T-helper 17 cell (primary cell): ENCODE results near the gene HNRNPLL. TPM values are rescaled to one million over a fixed set of nuclear protein-coding genes. Genes with fewer than 3 reads are reported as not detected.

Experiments
- ATAC-seq: fragments of 150-1000 bp; cut with Tn5 transposase; 2 replicates; pipeline ENCODE4 v1.10.0; 2021; ENCODE audit warnings: mild to moderate bottlenecking, moderate library complexity
- DNase-seq, 3 donors: peaks; one replicate each; pipeline versions ENCODE4 v3.0.0 to v3.0.0-alpha.2; 2020 to 2021
- H3K9me3 ChIP-seq: one replicate; pipeline ENCODE4 v1.7.0; 2013; ENCODE audit warnings: low read length, mild to moderate bottlenecking; ENCODE audit not compliant: control insufficient read depth, poor library complexity, severe bottlenecking
- H3K27ac Mint-ChIP-seq: one replicate; pipeline ENCODE4 v1.8.0; 2022; ENCODE audit warnings: mild to moderate bottlenecking, moderate library complexity, mixed read lengths
- H3K27me3 Mint-ChIP-seq: one replicate; pipeline ENCODE4 v1.8.0; 2022; ENCODE audit warnings: mixed read lengths
- H3K36me3 Mint-ChIP-seq: one replicate; pipeline ENCODE4 v1.8.0; 2022; ENCODE audit warnings: low read depth, mixed read lengths
- H3K4me1 Mint-ChIP-seq: one replicate; pipeline ENCODE4 v1.8.0; 2022; ENCODE audit warnings: mild to moderate bottlenecking, mixed read lengths
- H3K4me3 Mint-ChIP-seq: one replicate; pipeline ENCODE4 v1.8.0; 2022; ENCODE audit warnings: mild to moderate bottlenecking, moderate library complexity, mixed read lengths
- total RNA-seq, 4 donors: library from RNA in 2 of 4; stranded (reverse) in 2 of 4; gene quantifications; one replicate each; pipeline ENCODE4 v1.2.3 and lab custom pipeline; 2022 to 2026

The HNRNPLL gene
- total RNA-seq, 2 donors from 2014 or later: 81.5 to 91.5 TPM

- H3K27me3 Mint-ChIP-seq: peaks cover 9% of the 10 kb centered on the region
Observed at GRCh38 chr2:38535404-38535743, 67.4 kb downstream of the HNRNPLL start.

DNA sequence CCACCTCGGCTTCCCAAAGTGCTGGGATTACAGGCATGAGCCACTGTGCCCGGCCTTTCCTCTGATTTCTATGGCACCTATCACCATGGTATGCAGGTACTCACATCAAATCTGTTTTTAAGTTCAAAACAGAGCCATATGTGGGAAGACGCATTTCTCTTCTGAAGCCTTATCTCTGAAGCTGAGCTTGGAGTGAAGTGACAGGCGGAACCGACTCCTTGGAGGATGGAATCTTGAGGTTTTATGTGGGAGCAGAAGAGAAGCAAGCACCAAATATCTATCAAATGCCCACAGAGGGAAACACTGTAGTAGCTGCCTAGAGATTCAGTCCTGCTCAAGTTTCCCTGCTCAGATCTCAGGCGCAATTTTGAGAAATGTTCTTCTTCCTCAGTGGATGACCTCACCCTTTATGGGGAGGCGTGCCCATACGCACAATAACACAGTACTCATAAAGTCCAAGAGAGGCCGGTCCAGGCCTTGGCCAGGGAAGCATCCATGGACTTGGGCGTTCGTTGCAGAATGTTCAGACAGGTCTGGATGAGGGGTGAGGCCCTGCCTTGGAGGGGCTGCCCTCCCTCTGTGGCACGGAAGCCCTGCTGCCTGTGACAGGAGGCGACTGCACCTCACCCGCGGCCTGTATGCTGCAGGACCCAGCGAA is 67.9 kb downstream of the HNRNPLL start:
- H3K27ac Mint-ChIP-seq: peak overlapping the region; percentile 32

More at GRCh38 chr2:38535404-38535743, 67.4 kb downstream of the HNRNPLL start:
- DNase-seq (no peak), ATAC-seq (no peak)
- no peaks in the 10 kb centered on the region for H3K9me3 ChIP-seq
- Mint-ChIP-seq H3K4me3 (peak overlapping the region; percentile 71), H3K27ac (peak overlapping the region; percentile 32), H3K36me3 (no peaks in the 10 kb centered on the region), H3K4me1 (peaks cover 10% of the 10 kb centered on the region)

DNA sequence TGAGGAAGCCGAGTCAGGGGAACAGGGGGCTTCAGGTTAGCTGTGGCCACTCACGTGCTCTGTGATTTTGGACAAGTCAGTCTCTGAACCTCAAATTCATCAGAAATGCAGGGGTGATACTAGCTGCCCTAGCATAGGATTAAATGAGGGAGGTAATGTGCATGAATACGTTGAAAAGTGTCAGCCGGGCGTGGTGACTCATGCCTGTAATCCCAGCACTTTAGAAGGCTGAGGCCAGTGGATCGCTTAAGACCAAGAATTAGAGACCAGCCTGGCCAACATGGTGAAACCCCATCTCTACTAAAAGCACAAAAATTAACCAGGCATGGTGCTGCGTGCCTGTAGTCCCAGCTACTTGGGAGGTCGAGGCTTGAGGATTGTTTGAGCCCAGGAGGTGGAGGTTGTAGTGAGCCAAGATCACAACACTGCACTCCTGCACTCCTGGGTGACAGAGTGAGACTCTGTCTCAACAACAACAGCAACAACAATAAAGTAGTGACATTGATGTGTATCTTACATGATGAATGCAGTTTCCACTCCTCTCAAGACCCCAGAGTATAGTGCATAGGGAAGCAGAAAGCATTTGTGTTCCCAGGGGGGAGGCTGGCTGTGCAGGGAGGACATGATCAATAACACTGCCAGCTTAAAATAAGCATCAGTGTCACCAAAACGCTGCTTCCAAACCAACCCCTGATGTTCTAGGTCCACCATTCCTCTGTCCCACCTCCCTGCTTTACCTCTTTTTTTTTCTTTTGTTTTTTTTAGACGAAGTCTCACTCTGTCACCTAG is 68.8 kb downstream of the HNRNPLL start:
- DNase-seq (no peak), ATAC-seq (no peak)
- no peaks in the 10 kb centered on the region for H3K9me3 ChIP-seq
- H3K27ac Mint-ChIP-seq: no peak overlapping the region
- peaks cover 10% of the 10 kb centered on the region for H3K4me1 Mint-ChIP-seq
- H3K36me3 Mint-ChIP-seq: no peaks in the 10 kb centered on the region
- peaks cover 14% of the 10 kb centered on the region for H3K27me3 Mint-ChIP-seq
- no peak overlapping the region for H3K4me3 Mint-ChIP-seq

More for the DNA sequence above, 67.9 kb downstream of the HNRNPLL start:
- H3K9me3 ChIP-seq: no peaks in the 10 kb centered on the region
- Mint-ChIP-seq H3K4me1 (peaks cover 10% of the 10 kb centered on the region), H3K36me3 (no peaks in the 10 kb centered on the region), H3K27me3 (peaks cover 14% of the 10 kb centered on the region), H3K4me3 (no peak overlapping the region)
- DNase-seq (no peak), ATAC-seq (no peak)

- Mint-ChIP-seq H3K36me3 (no peaks in the 10 kb centered on the region), H3K27ac (no peak overlapping the region), H3K4me1 (peaks cover 12% of the 10 kb centered on the region), H3K4me3 (no peak overlapping the region), H3K27me3 (peaks cover 14% of the 10 kb centered on the region)
- no peaks in the 10 kb centered on the region for H3K9me3 ChIP-seq
- DNase-seq (no peak), ATAC-seq (peak; percentile 65)
Observed at GRCh38 chr2:38533180-38533579, 69.5 kb downstream of the HNRNPLL start.

GRCh38 chr2:38532366-38532765 is 70.4 kb downstream of the HNRNPLL start:
- H3K9me3 ChIP-seq: no peaks in the 10 kb centered on the region
- ATAC-seq (no peak), DNase-seq (no peak)
- H3K27me3 Mint-ChIP-seq: peaks cover 9% of the 10 kb centered on the region
- H3K27ac Mint-ChIP-seq: no peak overlapping the region
- H3K4me3 Mint-ChIP-seq: no peak overlapping the region
- no peaks in the 10 kb centered on the region for H3K36me3 Mint-ChIP-seq
- peaks cover 15% of the 10 kb centered on the region for H3K4me1 Mint-ChIP-seq

- no peak overlapping the region for H3K27ac Mint-ChIP-seq
- H3K4me1 Mint-ChIP-seq: peaks cover 13% of the 10 kb centered on the region
- no peak for DNase-seq
- no peak overlapping the region for H3K4me3 Mint-ChIP-seq
- no peaks in the 10 kb centered on the region for H3K9me3 ChIP-seq
- peaks cover 2% of the 10 kb centered on the region for H3K36me3 Mint-ChIP-seq
- no peak for ATAC-seq
- peaks cover 23% of the 10 kb centered on the region for H3K27me3 Mint-ChIP-seq
Observed at GRCh38 chr2:38529208-38529607, 73.5 kb downstream of the HNRNPLL start.

DNA sequence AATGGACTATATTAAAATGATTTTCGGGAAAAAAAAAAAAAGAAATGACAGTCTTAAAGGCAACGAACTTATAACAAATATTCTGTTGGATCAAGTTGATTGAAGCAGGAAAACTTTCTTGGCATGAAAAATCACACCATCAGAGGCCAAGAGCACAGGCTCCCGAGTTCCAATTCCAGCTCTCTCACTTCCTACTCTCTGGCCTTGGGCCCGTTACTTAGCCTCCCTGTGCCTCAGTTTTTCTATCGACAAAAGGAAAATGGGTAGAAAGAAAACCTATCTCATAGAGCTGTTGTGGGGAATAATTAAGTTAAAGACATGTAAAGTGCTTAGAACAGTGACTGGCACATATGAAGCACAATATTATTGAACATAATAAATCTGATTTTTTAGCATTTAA is 74.2 kb downstream of the HNRNPLL start:
- peaks cover 23% of the 10 kb centered on the region for H3K27me3 Mint-ChIP-seq
- no peaks in the 10 kb centered on the region for H3K9me3 ChIP-seq
- no peak for DNase-seq
- H3K36me3 Mint-ChIP-seq: peaks cover 2% of the 10 kb centered on the region
- no peak for ATAC-seq
- peak overlapping the region; percentile 67 for H3K4me3 Mint-ChIP-seq
- no peak overlapping the region for H3K27ac Mint-ChIP-seq
- peaks cover 13% of the 10 kb centered on the region for H3K4me1 Mint-ChIP-seq

DNA sequence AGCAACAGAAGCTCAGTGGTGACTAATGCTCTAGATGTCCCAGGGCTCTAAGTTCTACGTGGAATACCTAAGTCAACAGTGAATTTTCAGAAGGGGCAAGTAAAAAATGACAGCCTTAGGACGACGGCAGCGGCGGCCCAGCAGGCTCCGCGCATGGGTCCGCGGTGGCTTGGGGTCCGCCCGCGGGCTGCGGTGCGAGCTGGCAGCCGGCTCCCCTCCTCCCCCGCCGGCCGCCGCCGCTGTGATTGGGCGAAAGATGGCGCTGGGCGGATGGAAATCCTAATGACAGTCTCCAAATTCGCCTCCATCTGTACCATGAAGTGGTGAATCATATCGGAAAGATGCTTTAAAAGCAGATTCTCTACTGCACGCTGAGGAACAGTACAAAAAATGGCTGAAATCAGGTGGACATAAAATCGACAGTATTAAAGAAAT is 74.7 kb downstream of the HNRNPLL start:
- ATAC-seq: peak; percentile 28
- Mint-ChIP-seq H3K36me3 (peaks cover 2% of the 10 kb centered on the region), H3K4me1 (peaks cover 10% of the 10 kb centered on the region), H3K4me3 (peak overlapping the region; percentile 67), H3K27me3 (peaks cover 23% of the 10 kb centered on the region), H3K27ac (no peak overlapping the region)
- no peaks in the 10 kb centered on the region for H3K9me3 ChIP-seq
- no peak for DNase-seq

GRCh38 chr2:38527338-38528007 is 75.3 kb downstream of the HNRNPLL start:
- Mint-ChIP-seq H3K4me3 (no peak overlapping the region), H3K27me3 (peaks cover 23% of the 10 kb centered on the region), H3K27ac (no peak overlapping the region), H3K4me1 (peaks cover 5% of the 10 kb centered on the region), H3K36me3 (peaks cover 2% of the 10 kb centered on the region)
- ATAC-seq: no peak
- no peaks in the 10 kb centered on the region for H3K9me3 ChIP-seq
- no peak for DNase-seq

- Mint-ChIP-seq H3K4me1 (peaks cover 5% of the 10 kb centered on the region), H3K27me3 (peaks cover 23% of the 10 kb centered on the region), H3K4me3 (no peak overlapping the region), H3K36me3 (peaks cover 2% of the 10 kb centered on the region), H3K27ac (no peak overlapping the region)
- DNase-seq (no peak), ATAC-seq (no peak)
- H3K9me3 ChIP-seq: no peaks in the 10 kb centered on the region
Observed at GRCh38 chr2:38526195-38526594, 76.5 kb downstream of the HNRNPLL start.

GRCh38 chr2:38524580-38524979 is 78.1 kb downstream of the HNRNPLL start:
- Mint-ChIP-seq H3K27ac (no peak overlapping the region), H3K4me1 (peaks cover 5% of the 10 kb centered on the region), H3K4me3 (no peak overlapping the region), H3K27me3 (peaks cover 14% of the 10 kb centered on the region), H3K36me3 (peaks cover 2% of the 10 kb centered on the region)
- ATAC-seq (no peak), DNase-seq (no peak)
- H3K9me3 ChIP-seq: no peaks in the 10 kb centered on the region

- no peak for ATAC-seq
- no peak for DNase-seq
- Mint-ChIP-seq H3K27me3 (peaks cover 14% of the 10 kb centered on the region), H3K4me1 (peaks cover 5% of the 10 kb centered on the region), H3K36me3 (peaks cover 2% of the 10 kb centered on the region), H3K27ac (no peak overlapping the region), H3K4me3 (no peak overlapping the region)
- no peaks in the 10 kb centered on the region for H3K9me3 ChIP-seq
Observed at GRCh38 chr2:38523728-38524437, 78.8 kb downstream of the HNRNPLL start.
